Pancreas (tissue), 10 donors: Measurements from ENCODE around the gene GPRIN2. TPM values are rescaled to one million over a fixed set of nuclear protein-coding genes. Genes with fewer than 3 reads are reported as not detected.

Source experiments
- ATAC-seq, 4 donors: fragments of 200-7000 bp; cut with Tn5 transposase; one replicate each; pipeline versions ENCODE4 v1.8.0 to v1.9.1; 2020; ENCODE audit warnings: mild to moderate bottlenecking in 4 of 4, moderate library complexity in 4 of 4
- DNase-seq, 6 donors: peaks; one replicate each; pipeline ENCODE4 v3.0.0-alpha.2; 2020
- FAIRE-seq: peaks from 2 replicates; lab custom pipeline; 2012; peaks lifted over from hg19 to GRCh38; lab: Jason Lieb, UNC
- H3K27ac ChIP-seq, 4 donors: fragments of 200-600 bp; sonication (generic); 1 replicate in 3 of 4; 2 replicates in 1 of 4; pipeline versions ENCODE4 v1.5.0 to v1.8.0; 2020
- H3K27me3 ChIP-seq, 4 donors: fragments of 200-600 bp; one replicate each; pipeline ENCODE4 v1.8.0; 2021
- H3K36me3 ChIP-seq, 3 donors: fragments of 200-600 bp; sonication (generic) in 1 of 3; one replicate each; pipeline versions ENCODE4 v1.5.0 to v1.8.0; 2020 to 2021
- H3K4me1 ChIP-seq, 3 donors: fragments of 200-600 bp; one replicate each; pipeline ENCODE4 v1.8.0; 2021
- H3K4me3 ChIP-seq, 4 donors: fragments of 200-600 bp; sonication (generic) in 2 of 4; one replicate each; pipeline versions ENCODE4 v1.5.0 to v1.8.0; 2020 to 2021
- H3K9me3 ChIP-seq, 4 donors: fragments of 200-600 bp; one replicate each; pipeline ENCODE4 v1.8.0; 2021
- CTCF ChIP-seq, 4 donors: fragments of 200-600 bp; sonication (generic) in 3 of 4; IDR thresholded peaks; one replicate each; pipeline versions ENCODE4 v1.5.0 to v1.8.0; 2021; ENCODE audit warnings: antibody characterized with exemption in 4 of 4
- WGBS, 2 donors: extraction: QIAGEN DNeasy Blood & Tissue Kit; methylation state at CpG; one replicate each; pipeline ENCODE4 v1.1.7; 2013; 5-methylcytosine and 5-hydroxymethylcytosine counted together
- intact Hi-C, 3 donors: fragments of 100-400 bp; cut with DNase I; formaldehyde crosslinking; loops; one replicate each; pipeline versions ENCODE4 v1.11.1 to v1.14.2; 2022
- polyA plus RNA-seq, 2 donors: library from polyadenylated mRNA; stranded (reverse); fragments of 200-250 nt; gene quantifications; one replicate each; pipeline ENCODE4 v1.2.3, GENCODE V29; 2013
- total RNA-seq, 6 donors: library from RNA; stranded (reverse); fragmentation: NEBNext Ultra II Directional in 4 of 6; extraction: Animal tissue kit (Norgen Biotek cat#: 25700) in 4 of 6; gene quantifications; one replicate each; pipeline versions ENCODE4 v1.2.1 to v1.2.4, GENCODE V29; 2021 to 2023
- donor health status: healthy with polysubstance abuse.
- donor health status: DM: no; HTN: no; CAD: no; lungs with moderate emphysema.
- donor health status: DM: no; HTN: no; CAD: no.
- donor health status: control.
- donor health status: control.
- donor health status: Bipolar disorder and iron deficiency.
- donor health status: DM: yes; HTN: yes; CAD: no.
- donor health status: DM: no; HTN: no; CAD: no.
- donor health status: DM: no; HTN: no; CAD: no.
- donor health status: DM: yes; HTN: yes; CAD: no.

GPRIN2 gene
- total and polyA plus RNA-seq, 8 donors, result 3.7 to 14.0 (median 5.2) TPM

DNA sequence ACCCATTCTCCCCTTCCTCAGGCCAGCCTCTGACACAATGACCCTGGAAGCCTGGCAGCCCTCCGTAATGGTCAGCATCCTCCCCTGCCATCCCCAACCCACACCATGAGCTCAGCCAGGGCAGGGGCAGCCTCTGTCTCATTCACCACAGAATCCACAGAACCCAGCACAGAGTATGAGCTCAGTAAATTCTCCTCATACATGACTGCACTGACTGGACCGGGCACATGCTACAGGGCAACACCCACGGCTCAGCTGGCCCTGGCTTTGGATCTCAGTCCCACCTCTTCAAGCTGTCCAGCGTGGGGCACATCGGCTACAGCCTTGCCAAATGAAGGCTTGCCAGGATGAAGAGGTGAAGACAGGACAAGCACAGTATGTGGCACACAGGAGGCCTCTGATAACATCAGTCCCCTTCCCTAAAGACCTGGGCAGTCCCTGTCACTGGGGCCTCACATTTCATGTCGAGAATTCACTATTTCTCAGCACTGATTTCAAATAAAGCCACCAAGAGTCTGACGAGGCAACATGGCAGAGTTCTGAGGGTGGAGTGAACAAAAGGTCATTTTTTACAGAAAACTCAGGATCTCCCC, 7.9 kb downstream of the GPRIN2 start:
- no peaks in the 10 kb centered on the region for H3K9me3 ChIP-seq
- WGBS, 2 donors, result 77 to 80% methylated on average over 7 of the region's 7 CpGs
- no peaks in the 10 kb centered on the region for H3K4me1 ChIP-seq
- FAIRE-seq (no peak), DNase-seq (peak in 5 of 6 donors; percentile 2 to 71 (median 14)), ATAC-seq (no peak)
- no peak overlapping the region for H3K27ac ChIP-seq
- intact Hi-C loops, result no loop called here
- no peaks in the 10 kb centered on the region for H3K36me3 ChIP-seq
- no peaks in the 10 kb centered on the region for H3K27me3 ChIP-seq
- TF ChIP-seq CTCF (IDR thresholded peaks at IDR 0.05), result no peak
- no peak overlapping the region for H3K4me3 ChIP-seq

DNA sequence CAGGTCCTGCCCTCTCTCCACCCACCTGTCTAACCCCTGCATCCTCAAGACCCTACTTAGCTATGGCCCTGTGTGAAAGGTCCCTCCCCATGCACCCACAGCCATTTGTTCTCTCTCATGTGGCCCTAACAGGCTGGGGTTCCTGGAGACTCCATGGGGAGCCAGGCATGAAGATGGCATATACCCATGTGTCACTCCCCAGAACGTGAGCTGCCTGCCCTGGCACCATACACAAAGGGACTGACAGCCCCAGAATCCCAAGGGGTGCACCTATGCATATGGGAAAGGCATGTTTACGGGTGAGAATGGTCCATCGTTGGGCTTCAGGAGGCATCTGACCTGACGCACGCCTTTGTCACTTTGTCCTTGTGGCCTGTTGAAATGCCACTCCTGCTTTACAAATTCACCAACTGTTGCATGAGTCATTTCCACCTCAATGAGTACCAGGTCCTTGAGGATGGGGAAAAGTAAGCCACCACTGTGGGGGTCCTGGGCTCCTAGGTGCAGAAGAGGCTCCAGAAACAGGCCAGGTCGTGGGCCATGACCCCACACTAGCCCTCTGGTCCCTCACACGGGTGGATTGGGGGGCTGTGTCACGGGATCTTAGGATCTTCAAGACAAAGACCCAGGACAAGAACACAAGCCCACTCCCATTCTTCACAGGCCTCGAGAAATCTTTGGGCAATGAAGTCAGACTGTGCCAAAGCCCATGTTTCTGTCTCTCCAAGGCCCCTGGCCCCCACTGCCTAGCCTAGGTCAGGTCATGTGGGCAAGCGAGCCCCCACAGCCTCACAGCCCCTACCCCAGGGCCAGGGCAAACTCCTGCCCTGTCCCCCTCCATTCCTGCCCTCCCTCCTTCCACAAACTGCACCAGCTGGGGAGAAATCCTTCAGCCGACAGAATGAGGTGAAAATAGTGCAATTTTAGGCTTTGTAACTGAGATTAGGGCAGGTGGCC, 8.6 kb downstream of the GPRIN2 start:
- FAIRE-seq (no peak), DNase-seq (peak in 5 of 6 donors; percentile 1 to 63 (median 15)), ATAC-seq (no peak)
- 76 to 79% methylated on average over 11 of the region's 11 CpGs for WGBS, 2 donors
- no peak for TF ChIP-seq CTCF (IDR thresholded peaks at IDR 0.05)
- intact Hi-C loops, result no loop called here
- Histone ChIP-seq H3K9me3 (no peaks in the 10 kb centered on the region), H3K4me1 (no peaks in the 10 kb centered on the region), H3K27me3 (no peaks in the 10 kb centered on the region), H3K4me3 (no peak overlapping the region), H3K36me3 (no peaks in the 10 kb centered on the region), H3K27ac (no peak overlapping the region)

GRCh38 chr10:46546591-46547540, 9.6 kb downstream of the GPRIN2 start:
- peak in 3 of 4 donors; percentile 12 to 19 (median 13) for ATAC-seq
- intact Hi-C loops, result no loop called here
- no peak overlapping the region for H3K27ac ChIP-seq

More at GRCh38 chr10:46546591-46547540, 9.6 kb downstream of the GPRIN2 start:
- DNase-seq (peak in 5 of 6 donors; percentile 22 to 79 (median 29)), FAIRE-seq (no peak)
- H3K4me3 ChIP-seq, result no peak overlapping the region
- H3K27me3 ChIP-seq, result no peaks in the 10 kb centered on the region
- no peaks in the 10 kb centered on the region for H3K4me1 ChIP-seq
- no peaks in the 10 kb centered on the region for H3K36me3 ChIP-seq
- no peaks in the 10 kb centered on the region for H3K9me3 ChIP-seq
- TF ChIP-seq CTCF (IDR thresholded peaks at IDR 0.05), result no peak
- 68 to 73% methylated on average over 11 of the region's 11 CpGs for WGBS, 2 donors
